IPS-20b (cell line): Measurements from ENCODE around the gene TSPAN10.

Source experiments
- H3K27ac ChIP-seq: one replicate; pipeline ENCODE4 v1.5.1; 2013; ENCODE audit warnings: low read length
- H3K27me3 ChIP-seq: 2 replicates; pipeline ENCODE4 v1.6.1; 2013; ENCODE audit warnings: mild to moderate bottlenecking, low read length, inconsistent platforms; ENCODE audit not compliant: insufficient read depth
- H3K36me3 ChIP-seq: 2 replicates; pipeline ENCODE4 v1.6.1; 2013; ENCODE audit warnings: low read depth, mild to moderate bottlenecking, inconsistent platforms, low read length, moderate library complexity; ENCODE audit not compliant: insufficient read depth
- H3K4me1 ChIP-seq: 2 replicates; pipeline ENCODE4 v1.6.1; 2013; ENCODE audit warnings: mild to moderate bottlenecking, control low read depth, inconsistent platforms, low read length, moderate library complexity; ENCODE audit not compliant: insufficient read depth
- H3K4me3 ChIP-seq: 2 replicates; pipeline ENCODE4 v1.5.1; 2013; ENCODE audit warnings: mild to moderate bottlenecking, low read length, inconsistent platforms
- H3K9ac ChIP-seq: 2 replicates; pipeline ENCODE4 v1.6.1; 2013; ENCODE audit warnings: low read depth, mild to moderate bottlenecking, inconsistent platforms, low read length, moderate library complexity
- H3K9me3 ChIP-seq: 2 replicates; pipeline ENCODE4 v1.6.1; 2013; ENCODE audit warnings: mild to moderate bottlenecking, low read depth, low read length, inconsistent platforms; ENCODE audit not compliant: insufficient read depth

TSPAN10 gene

GRCh38 chr17:81683584-81684441 is 46.8 kb downstream of the TSPAN10 start, which contains the start of the genes ARL16 and HGS:
Gene ARL16, minus strand, starts transcription at chr17:81683797. Its CDS starts 44 bp downstream, at chr17:81683753.
Gene HGS, plus strand, starts transcription at chr17:81684011. Its CDS starts 56 bp downstream, at chr17:81684067.
- Histone ChIP-seq H3K27ac (no peak within 1 kb of the TSS), H3K27me3 (no peaks in the 10 kb centered on the region), H3K4me1 (peaks cover 8% of the 10 kb centered on the region), H3K4me3 (peak within 1 kb of the TSS; percentile 93), H3K9ac (peak within 1 kb of the TSS; percentile 92), H3K36me3 (peaks cover 31% of the 10 kb centered on the region), H3K9me3 (no peaks in the 10 kb centered on the region)

DNA sequence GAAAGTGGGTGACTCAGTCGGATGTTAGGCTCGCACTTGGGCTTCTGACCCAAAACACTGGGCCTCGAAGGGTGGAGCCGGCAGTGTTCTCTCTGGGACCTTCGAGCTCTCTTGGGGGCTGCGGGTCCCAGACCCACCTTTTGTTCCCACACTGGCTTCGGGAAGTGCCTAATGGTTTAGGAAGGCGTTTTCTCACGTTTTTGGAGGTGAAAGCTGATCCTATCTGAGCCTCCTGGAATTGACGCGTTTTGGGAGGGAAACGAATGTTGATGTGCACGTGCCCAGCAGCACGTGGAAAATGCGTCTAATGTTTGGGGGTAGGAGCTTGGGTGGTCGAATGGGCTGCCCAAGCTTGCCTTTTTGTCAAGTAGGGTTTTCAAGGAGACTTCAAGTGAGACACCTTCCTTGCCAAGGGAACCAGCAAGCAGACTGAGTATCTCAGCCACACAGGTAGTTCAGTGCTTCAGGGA is 47.5 kb downstream of the TSPAN10 start:
- no peaks in the 10 kb centered on the region for H3K27me3 ChIP-seq
- peak overlapping the region; percentile 89 for H3K9ac ChIP-seq
- H3K4me1 ChIP-seq, result peaks cover 8% of the 10 kb centered on the region
- H3K9me3 ChIP-seq, result no peaks in the 10 kb centered on the region
- peak overlapping the region; percentile 93 for H3K4me3 ChIP-seq
- H3K27ac ChIP-seq, result no peak overlapping the region
- H3K36me3 ChIP-seq, result peaks cover 37% of the 10 kb centered on the region

DNA sequence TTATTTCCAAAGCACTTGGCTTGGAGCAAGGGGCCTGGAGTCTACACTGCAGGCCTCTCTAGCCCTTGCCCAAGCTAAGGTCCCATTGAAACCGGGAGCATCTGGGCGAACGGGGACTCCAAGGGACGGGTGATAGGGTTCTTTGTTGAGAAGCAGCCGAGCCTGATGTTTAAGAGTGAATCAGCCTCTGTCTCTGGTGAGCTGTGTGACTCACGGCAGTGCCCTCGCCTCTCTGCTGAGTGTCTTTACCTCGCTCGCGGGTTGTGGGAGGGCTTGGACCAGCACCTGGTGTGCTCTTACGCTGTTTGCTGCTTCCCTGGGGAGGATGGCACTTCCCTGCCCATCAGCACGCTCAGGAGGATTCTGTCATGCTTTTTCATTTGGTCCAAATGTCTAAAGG is 48.1 kb downstream of the TSPAN10 start:
- peaks cover 43% of the 10 kb centered on the region for H3K36me3 ChIP-seq
- no peak overlapping the region for H3K27ac ChIP-seq
- H3K9ac ChIP-seq, result peak overlapping the region; percentile 89; the same call in 1 of the 2 replicates

GRCh38 chr17:81686614-81687013 is 49.6 kb downstream of the TSPAN10 start:
- Histone ChIP-seq H3K4me3 (no peak overlapping the region), H3K27me3 (no peaks in the 10 kb centered on the region), H3K27ac (no peak overlapping the region), H3K9me3 (no peaks in the 10 kb centered on the region), H3K4me1 (peaks cover 8% of the 10 kb centered on the region), H3K9ac (no peak overlapping the region), H3K36me3 (peaks cover 58% of the 10 kb centered on the region)

More for the DNA sequence above, 48.1 kb downstream of the TSPAN10 start:
- Histone ChIP-seq H3K27me3 (no peaks in the 10 kb centered on the region), H3K9me3 (no peaks in the 10 kb centered on the region), H3K4me1 (peaks cover 8% of the 10 kb centered on the region), H3K4me3 (peak overlapping the region; percentile 93; the same call in 1 of the 2 replicates)

DNA sequence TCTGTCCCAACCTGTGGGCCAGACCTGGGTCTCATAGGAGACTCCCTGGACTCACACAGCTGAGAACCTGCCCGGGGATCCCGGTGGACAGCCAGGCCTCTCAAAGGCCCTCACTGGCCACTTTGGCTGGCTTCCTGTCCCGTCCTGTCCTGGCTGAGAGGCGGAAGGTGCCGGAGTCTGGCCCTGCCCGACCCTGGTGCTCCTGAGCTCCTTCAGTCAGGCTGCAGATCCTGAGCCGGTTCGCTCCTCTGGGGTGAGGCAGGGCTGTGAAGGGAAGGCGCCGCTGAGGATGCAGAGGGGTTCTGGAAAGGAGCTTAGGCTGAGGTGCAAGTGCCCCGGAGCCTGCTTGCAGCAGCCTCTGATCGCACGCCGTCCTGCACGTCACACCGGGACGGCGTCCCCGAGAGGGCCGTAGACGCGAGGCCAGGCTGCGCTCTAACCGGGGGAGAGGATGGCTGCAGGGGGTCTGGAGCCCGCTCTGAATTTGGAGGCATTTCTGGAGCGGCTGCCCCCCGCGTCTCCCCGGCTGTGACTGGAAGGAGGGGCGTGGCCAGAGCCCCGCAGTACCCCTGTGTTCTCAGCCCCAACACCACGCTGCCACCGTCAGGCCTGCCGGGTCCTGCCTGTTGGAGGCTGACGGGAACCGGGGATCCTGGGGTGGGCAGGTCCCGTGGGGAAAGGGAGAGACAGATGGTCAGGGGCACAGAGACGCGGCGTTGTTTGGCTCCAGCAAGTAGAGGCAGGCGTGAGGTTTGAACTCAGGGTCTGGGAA is 51.0 kb downstream of the TSPAN10 start:
- peaks cover 70% of the 10 kb centered on the region for H3K36me3 ChIP-seq
- H3K27me3 ChIP-seq, result no peaks in the 10 kb centered on the region
- H3K27ac ChIP-seq, result no peak overlapping the region
- no peak overlapping the region for H3K9ac ChIP-seq
- H3K4me1 ChIP-seq, result peaks cover 8% of the 10 kb centered on the region
- no peak overlapping the region for H3K4me3 ChIP-seq
- no peaks in the 10 kb centered on the region for H3K9me3 ChIP-seq

- no peak overlapping the region for H3K4me3 ChIP-seq
- H3K9me3 ChIP-seq, result no peaks in the 10 kb centered on the region
- no peak overlapping the region for H3K9ac ChIP-seq
- H3K36me3 ChIP-seq, result peaks cover 75% of the 10 kb centered on the region
- H3K4me1 ChIP-seq, result peaks cover 8% of the 10 kb centered on the region
- H3K27ac ChIP-seq, result no peak overlapping the region
- H3K27me3 ChIP-seq, result no peaks in the 10 kb centered on the region
Observed at GRCh38 chr17:81688616-81689015, 51.6 kb downstream of the TSPAN10 start.

DNA sequence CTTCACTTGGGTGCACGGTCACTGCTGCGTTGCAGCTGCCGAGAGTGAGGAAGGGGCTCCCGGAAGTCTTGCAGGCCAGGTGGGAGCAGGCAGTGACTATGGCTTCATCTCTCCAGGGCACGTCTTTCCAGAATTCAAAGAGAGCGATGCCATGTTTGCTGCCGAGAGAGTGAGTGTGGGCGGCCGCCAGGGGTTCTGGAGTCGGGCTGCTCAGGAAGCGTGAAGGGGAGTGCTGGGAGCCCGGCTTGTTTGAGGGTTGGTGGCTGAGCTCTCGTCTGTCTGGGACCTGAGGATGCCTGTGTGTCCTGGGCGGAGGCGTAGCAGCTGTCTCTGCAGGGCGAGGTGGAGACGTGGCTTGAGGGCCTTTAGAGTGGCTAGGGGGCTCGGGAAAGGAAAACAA is 53.1 kb downstream of the TSPAN10 start:
- H3K9me3 ChIP-seq, result no peaks in the 10 kb centered on the region
- peaks cover under 1% of the 10 kb centered on the region; the same call in 1 of the 2 replicates for H3K4me1 ChIP-seq
- H3K27ac ChIP-seq, result no peak overlapping the region
- no peak overlapping the region for H3K9ac ChIP-seq
- H3K36me3 ChIP-seq, result peaks cover 86% of the 10 kb centered on the region
- no peak overlapping the region for H3K4me3 ChIP-seq
- H3K27me3 ChIP-seq, result no peaks in the 10 kb centered on the region

- H3K27me3 ChIP-seq, result no peaks in the 10 kb centered on the region
- H3K9me3 ChIP-seq, result no peaks in the 10 kb centered on the region
- peaks cover 88% of the 10 kb centered on the region for H3K36me3 ChIP-seq
- no peak overlapping the region for H3K27ac ChIP-seq
- H3K4me1 ChIP-seq, result no peaks in the 10 kb centered on the region
- no peak overlapping the region for H3K9ac ChIP-seq
- H3K4me3 ChIP-seq, result no peak overlapping the region
Observed at GRCh38 chr17:81690549-81690948, 53.6 kb downstream of the TSPAN10 start.

- Histone ChIP-seq H3K9me3 (no peaks in the 10 kb centered on the region), H3K27me3 (no peaks in the 10 kb centered on the region), H3K4me3 (no peak overlapping the region), H3K36me3 (peaks cover 88% of the 10 kb centered on the region), H3K27ac (no peak overlapping the region), H3K4me1 (no peaks in the 10 kb centered on the region), H3K9ac (no peak overlapping the region)
Observed at GRCh38 chr17:81691196-81691595, 54.2 kb downstream of the TSPAN10 start.

GRCh38 chr17:81691608-81692007 is 54.6 kb downstream of the TSPAN10 start:
- Histone ChIP-seq H3K9me3 (no peaks in the 10 kb centered on the region), H3K27ac (no peak overlapping the region), H3K27me3 (no peaks in the 10 kb centered on the region), H3K9ac (no peak overlapping the region), H3K36me3 (peaks cover 88% of the 10 kb centered on the region), H3K4me1 (no peaks in the 10 kb centered on the region), H3K4me3 (no peak overlapping the region)

DNA sequence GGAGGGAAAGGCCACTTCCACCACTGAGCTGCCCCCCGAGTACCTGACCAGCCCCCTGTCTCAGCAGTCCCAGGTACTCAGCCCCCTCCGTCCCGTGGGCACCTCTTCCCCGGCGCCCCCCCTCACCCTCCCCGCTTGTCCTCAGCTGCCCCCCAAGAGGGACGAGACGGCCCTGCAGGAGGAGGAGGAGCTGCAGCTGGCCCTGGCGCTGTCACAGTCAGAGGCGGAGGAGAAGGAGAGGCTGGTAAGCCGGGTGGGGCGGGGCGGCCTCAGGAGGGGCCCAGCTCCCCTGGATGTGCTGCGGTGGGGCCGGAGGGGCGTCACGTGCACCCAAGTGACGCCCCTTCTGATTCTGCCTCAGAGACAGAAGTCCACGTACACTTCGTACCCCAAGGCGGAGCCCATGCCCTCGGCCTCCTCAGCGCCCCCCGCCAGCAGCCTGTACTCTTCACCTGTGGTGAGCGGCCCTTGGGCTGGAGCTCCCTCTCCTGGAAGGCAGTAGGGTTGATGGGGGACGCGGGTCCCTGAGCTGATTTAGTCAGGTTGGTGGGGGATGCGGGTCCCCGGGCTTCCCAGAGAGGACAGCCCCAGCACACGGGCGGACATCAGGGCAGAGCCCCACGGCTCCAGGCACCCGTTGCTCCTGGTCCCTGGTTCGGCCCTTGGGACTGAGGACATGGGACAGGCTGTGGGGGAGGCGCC is 56.7 kb downstream of the TSPAN10 start:
- Histone ChIP-seq H3K9me3 (no peaks in the 10 kb centered on the region), H3K9ac (no peak overlapping the region), H3K4me1 (no peaks in the 10 kb centered on the region), H3K27ac (no peak overlapping the region), H3K4me3 (no peak overlapping the region), H3K36me3 (peaks cover 90% of the 10 kb centered on the region), H3K27me3 (no peaks in the 10 kb centered on the region)
